IPS-20b (cell line): ENCODE measurements around the gene CELF3.

Source experiments
- H3K27ac ChIP-seq: one replicate; pipeline ENCODE4 v1.5.1; 2013; ENCODE audit warnings: low read length
- H3K27me3 ChIP-seq: 2 replicates; pipeline ENCODE4 v1.6.1; 2013; ENCODE audit warnings: mild to moderate bottlenecking, low read length, inconsistent platforms; ENCODE audit not compliant: insufficient read depth
- H3K36me3 ChIP-seq: 2 replicates; pipeline ENCODE4 v1.6.1; 2013; ENCODE audit warnings: low read depth, mild to moderate bottlenecking, inconsistent platforms, low read length, moderate library complexity; ENCODE audit not compliant: insufficient read depth
- H3K4me1 ChIP-seq: 2 replicates; pipeline ENCODE4 v1.6.1; 2013; ENCODE audit warnings: mild to moderate bottlenecking, control low read depth, inconsistent platforms, low read length, moderate library complexity; ENCODE audit not compliant: insufficient read depth
- H3K4me3 ChIP-seq: 2 replicates; pipeline ENCODE4 v1.5.1; 2013; ENCODE audit warnings: mild to moderate bottlenecking, low read length, inconsistent platforms
- H3K9ac ChIP-seq: 2 replicates; pipeline ENCODE4 v1.6.1; 2013; ENCODE audit warnings: low read depth, mild to moderate bottlenecking, inconsistent platforms, low read length, moderate library complexity
- H3K9me3 ChIP-seq: 2 replicates; pipeline ENCODE4 v1.6.1; 2013; ENCODE audit warnings: mild to moderate bottlenecking, low read depth, low read length, inconsistent platforms; ENCODE audit not compliant: insufficient read depth

Gene CELF3

DNA sequence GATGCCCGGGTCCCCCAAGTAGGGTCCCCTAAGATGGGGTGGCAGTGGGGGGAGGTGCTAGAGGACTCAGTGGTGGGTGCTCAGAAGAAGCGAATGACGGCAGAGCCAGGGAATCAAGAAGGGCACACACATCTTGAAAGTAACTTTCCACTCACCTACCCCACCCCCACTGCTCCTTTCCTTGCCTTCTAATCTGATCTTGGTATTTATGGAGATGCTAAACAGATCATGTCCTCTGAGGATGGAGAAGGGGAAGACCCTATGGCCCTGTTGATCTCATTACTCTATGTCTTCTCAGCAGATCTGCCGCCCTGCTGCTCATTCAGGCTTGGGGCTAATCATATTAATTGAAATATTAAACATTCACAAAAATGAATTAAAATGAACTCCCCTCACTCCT lies 2.1 kb upstream of the CELF3 start:
- Histone ChIP-seq H3K27me3 (peaks cover 77% of the 10 kb centered on the region), H3K4me3 (no peak overlapping the region)

DNA sequence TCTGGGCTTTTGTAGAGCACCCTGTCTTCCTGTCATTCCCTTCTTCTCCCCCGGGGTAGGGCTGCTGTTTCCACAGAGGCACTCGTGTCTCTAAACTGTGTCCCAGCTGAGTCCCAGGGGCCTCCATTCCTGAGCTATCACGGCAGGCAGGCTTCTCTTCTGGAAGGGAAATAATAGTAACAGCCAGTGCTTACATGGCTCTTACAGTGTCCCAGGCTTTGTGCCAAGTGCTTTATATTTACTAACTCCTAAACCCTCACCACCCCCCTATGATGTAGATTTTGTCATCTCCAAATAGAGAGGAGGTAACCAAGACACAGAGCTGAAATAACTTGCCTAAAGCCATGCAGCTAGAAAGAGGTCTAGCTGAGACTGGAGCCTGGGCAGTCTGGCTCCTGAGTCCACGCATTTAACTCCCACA lies 1.4 kb upstream of the CELF3 start:
- Histone ChIP-seq H3K27ac (no peak overlapping the region), H3K9me3 (no peaks in the 10 kb centered on the region), H3K4me1 (peaks cover 4% of the 10 kb centered on the region; the same call in 1 of the 2 replicates), H3K4me3 (no peak overlapping the region), H3K27me3 (peaks cover 70% of the 10 kb centered on the region), H3K36me3 (no peaks in the 10 kb centered on the region), H3K9ac (no peak overlapping the region)

More for the DNA sequence above, 2.1 kb upstream of the CELF3 start:
- Histone ChIP-seq H3K9me3 (no peaks in the 10 kb centered on the region), H3K27ac (no peak overlapping the region), H3K36me3 (no peaks in the 10 kb centered on the region), H3K9ac (no peak overlapping the region), H3K4me1 (peaks cover 5% of the 10 kb centered on the region; the same call in 1 of the 2 replicates)

DNA sequence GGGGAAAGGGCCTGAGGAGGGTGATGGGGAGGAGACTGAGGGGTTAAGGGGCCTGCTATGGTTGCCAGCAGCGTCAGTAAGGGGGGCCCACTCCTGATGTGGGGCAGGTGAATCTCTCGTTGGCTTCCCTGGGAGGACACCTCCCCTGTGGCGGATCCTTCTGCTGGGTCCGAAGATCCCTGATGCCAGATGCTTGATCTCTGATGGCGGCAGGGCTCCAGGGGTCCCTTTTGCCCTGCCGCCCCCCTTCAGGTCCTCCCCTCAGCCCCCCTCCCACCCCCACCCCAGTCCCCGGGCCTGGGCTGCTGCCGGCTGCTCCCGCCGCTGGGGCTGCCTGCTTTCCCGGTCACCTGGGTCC lies 219 bp downstream of the CELF3 start:
- H3K27me3 ChIP-seq, result peaks cover 54% of the 10 kb centered on the region
- H3K27ac ChIP-seq, result no peak overlapping the region
- H3K9ac ChIP-seq, result no peak overlapping the region
- no peaks in the 10 kb centered on the region for H3K9me3 ChIP-seq
- H3K4me3 ChIP-seq, result peak overlapping the region; percentile 63
- no peaks in the 10 kb centered on the region; the same call in 1 of the 2 replicates for H3K4me1 ChIP-seq
- no peaks in the 10 kb centered on the region for H3K36me3 ChIP-seq

DNA sequence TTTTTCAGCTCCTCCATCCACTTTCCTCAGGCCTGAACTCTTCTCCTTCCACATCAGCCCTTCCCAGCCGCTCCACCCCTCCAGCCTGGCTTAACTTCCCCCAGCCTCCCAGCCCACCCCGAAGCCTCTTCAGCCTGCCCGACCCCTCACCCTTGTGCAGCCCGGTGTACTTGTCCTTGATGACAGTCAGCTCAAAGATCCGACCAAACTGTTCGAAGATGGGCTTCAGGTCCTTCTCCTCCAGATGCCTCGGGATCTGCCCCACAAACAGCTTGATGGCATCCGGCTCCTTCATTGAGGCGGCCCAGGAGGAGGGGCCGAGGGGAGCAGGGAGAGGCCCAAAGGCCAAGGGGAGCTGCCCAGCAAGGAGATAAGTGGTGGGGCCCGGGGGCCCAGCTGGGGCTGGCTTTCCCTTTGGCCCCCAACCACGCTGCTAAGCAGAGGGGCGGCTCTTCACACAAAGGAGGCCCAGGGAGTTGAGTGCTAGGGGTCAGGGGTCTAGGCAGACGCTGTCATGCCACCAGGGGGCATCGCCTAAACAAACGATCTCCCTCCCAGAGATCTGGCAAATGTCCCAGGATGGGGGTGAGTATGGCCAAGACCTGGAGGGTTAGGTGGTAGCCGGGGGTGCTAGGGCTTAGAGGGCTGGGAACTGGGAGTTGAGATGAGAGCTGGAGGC lies 738 bp downstream of the CELF3 start:
- Histone ChIP-seq H3K9ac (no peak overlapping the region), H3K4me1 (no peaks in the 10 kb centered on the region; the same call in 1 of the 2 replicates), H3K9me3 (no peaks in the 10 kb centered on the region), H3K27me3 (peaks cover 51% of the 10 kb centered on the region), H3K36me3 (no peaks in the 10 kb centered on the region), H3K4me3 (peak overlapping the region; percentile 63), H3K27ac (no peak overlapping the region)

DNA sequence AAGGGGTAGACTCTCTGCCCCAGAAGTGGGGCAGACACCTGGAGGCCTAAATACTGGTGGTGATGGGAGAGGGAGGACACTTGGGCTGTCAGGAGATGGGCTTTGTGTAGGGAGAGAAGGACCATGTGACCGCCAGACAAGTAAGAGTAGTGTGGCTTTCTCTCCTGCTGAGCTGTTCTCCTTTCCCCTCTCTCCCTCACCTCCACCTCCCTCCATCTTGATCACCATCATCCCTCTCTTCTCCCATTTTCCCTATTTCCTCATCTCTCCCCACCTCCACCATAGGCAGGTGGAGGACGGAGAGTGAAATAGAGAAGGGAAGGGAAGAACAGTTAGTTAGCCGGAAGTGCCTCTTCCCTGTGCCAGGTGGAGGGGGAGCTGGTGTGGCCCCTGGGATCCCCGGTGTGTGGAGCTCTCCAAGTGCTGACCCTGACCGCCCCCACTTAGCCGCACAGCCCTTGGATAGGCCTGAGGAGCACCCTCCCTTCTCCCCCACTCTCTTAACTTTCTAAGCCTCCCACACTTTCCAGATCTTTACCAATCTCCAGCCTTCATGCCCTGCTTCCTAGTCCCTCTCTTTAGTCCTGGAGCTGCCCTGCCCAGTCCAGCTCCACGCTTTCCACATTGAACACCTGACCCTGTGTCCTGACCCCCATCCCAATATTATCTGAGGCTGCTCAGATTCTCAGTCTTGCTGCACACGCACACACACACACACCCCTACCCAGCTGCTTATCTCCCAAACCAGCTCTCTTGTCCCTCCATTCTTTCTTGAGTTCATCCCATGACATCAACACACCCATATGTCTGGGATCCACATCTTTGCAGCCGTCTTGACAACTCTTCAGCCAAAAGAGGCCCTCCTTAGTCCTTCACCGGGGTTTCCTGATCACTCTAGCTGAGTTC lies 1.5 kb downstream of the CELF3 start:
- Histone ChIP-seq H3K36me3 (no peaks in the 10 kb centered on the region), H3K27ac (no peak overlapping the region), H3K4me3 (no peak overlapping the region), H3K4me1 (peaks cover 2% of the 10 kb centered on the region; the same call in 1 of the 2 replicates), H3K9ac (no peak overlapping the region), H3K27me3 (peaks cover 43% of the 10 kb centered on the region), H3K9me3 (no peaks in the 10 kb centered on the region)

DNA sequence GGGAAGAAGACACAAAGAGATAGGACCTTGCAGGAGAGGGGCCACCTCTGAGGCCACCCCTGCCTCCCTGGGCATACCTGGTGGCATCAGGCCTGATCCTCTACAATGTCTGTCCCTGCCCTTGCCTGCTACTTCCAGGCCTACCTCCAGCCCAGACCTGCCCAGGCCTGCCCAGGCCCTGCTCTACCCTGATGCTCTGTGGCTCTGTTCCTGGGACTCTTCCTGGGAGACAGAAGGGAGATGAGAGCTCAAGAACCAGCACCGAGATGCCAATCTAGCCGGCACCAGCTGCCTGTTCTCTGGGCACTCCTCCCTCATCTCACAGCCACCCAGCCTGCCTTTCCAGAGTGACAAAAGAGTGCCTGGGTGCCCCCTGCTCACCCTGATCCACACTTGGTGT lies 2.7 kb downstream of the CELF3 start:
- H3K4me3 ChIP-seq, result no peak overlapping the region
- H3K4me1 ChIP-seq, result peaks cover 2% of the 10 kb centered on the region; the same call in 1 of the 2 replicates
- no peaks in the 10 kb centered on the region for H3K36me3 ChIP-seq
- H3K9me3 ChIP-seq, result no peaks in the 10 kb centered on the region
- H3K27me3 ChIP-seq, result peaks cover 31% of the 10 kb centered on the region
- H3K27ac ChIP-seq, result no peak overlapping the region
- no peak overlapping the region for H3K9ac ChIP-seq

DNA sequence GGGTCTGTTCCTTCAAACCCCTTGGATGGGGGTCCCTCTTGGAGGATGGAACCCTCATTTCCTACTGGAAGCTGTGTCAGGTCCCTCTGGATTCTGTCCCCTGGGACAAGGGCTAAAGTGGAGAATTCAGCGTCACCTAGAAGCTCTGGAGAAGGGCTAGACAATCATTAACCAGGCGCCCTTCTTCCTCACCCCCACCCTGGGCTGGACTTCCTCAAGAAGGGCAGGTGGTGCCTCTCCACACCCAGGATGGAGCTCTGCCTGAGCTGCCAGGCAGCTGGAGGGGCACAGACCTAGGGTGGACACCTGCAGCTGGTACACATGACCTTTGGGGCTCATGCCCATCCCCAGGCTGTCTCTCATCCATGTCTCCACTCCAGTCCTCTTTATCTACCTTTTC lies 3.6 kb downstream of the CELF3 start:
- no peak overlapping the region for H3K4me3 ChIP-seq
- H3K9me3 ChIP-seq, result no peaks in the 10 kb centered on the region
- H3K27me3 ChIP-seq, result peaks cover 22% of the 10 kb centered on the region
- H3K27ac ChIP-seq, result no peak overlapping the region
- H3K36me3 ChIP-seq, result no peaks in the 10 kb centered on the region
- no peak overlapping the region for H3K9ac ChIP-seq
- peaks cover 2% of the 10 kb centered on the region; the same call in 1 of the 2 replicates for H3K4me1 ChIP-seq

DNA sequence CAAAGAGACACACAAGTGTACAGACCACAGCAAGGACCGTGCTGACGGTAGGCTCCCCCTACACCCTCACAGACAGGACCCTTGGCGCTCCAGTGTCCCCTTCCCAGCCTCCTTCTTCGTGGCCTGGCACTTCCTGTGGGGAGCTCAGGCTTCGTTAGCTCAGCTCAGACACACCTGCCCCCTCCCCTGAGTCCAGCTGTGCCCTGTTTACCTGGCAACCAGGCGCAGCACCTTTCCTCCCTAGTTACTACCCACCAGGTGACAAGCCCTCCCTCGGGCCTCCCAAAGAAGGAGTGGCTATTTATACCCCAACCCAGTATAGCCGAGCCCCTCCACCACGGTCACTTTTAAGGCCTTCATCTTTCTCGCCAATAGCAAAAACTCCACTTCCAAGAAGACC lies 4.7 kb downstream of the CELF3 start:
- Histone ChIP-seq H3K4me1 (peaks cover 2% of the 10 kb centered on the region; the same call in 1 of the 2 replicates), H3K27ac (no peak overlapping the region), H3K9me3 (no peaks in the 10 kb centered on the region), H3K27me3 (peaks cover 11% of the 10 kb centered on the region), H3K36me3 (no peaks in the 10 kb centered on the region), H3K4me3 (no peak overlapping the region), H3K9ac (no peak overlapping the region)

DNA sequence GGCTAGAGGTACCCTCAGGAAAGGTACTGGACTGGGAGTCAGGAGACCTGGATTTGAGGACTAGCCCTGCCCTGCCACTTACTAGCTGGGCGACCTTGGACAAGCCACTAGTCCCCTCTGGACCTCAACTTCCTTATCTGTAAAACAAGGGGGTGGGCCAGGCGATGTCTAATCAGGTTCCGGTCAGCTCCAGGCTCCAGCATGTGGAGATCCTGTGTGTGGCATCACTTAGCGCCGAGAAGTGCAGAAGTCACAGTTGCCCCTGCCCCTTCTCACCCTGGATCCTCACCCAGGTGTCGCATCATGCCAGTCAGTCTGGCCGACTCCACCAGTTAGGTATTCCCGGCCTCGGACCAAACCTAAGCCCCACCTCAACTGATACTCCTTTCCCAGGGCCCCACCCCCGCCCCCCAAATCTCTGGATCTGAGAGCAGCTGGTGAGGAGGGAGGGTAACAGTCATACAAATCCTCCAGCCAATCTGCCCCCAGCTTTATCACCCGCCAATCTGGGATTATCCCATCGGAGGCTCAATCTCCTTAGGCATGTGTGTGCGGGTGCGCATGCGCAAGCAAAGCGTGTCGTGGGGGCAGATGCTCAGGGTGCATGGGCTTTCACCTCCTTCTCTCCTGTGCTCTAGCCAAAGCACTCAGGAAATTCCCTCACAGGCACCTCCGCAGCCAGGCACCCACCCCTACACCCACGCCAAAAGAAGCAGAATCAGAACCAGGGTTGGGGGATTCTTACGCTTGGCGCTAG lies 5.4 kb downstream of the CELF3 start:
- Histone ChIP-seq H3K27ac (no peak overlapping the region), H3K9ac (no peak overlapping the region), H3K27me3 (peaks cover 9% of the 10 kb centered on the region), H3K4me1 (peaks cover 2% of the 10 kb centered on the region; the same call in 1 of the 2 replicates), H3K36me3 (no peaks in the 10 kb centered on the region), H3K4me3 (no peak overlapping the region), H3K9me3 (no peaks in the 10 kb centered on the region)

DNA sequence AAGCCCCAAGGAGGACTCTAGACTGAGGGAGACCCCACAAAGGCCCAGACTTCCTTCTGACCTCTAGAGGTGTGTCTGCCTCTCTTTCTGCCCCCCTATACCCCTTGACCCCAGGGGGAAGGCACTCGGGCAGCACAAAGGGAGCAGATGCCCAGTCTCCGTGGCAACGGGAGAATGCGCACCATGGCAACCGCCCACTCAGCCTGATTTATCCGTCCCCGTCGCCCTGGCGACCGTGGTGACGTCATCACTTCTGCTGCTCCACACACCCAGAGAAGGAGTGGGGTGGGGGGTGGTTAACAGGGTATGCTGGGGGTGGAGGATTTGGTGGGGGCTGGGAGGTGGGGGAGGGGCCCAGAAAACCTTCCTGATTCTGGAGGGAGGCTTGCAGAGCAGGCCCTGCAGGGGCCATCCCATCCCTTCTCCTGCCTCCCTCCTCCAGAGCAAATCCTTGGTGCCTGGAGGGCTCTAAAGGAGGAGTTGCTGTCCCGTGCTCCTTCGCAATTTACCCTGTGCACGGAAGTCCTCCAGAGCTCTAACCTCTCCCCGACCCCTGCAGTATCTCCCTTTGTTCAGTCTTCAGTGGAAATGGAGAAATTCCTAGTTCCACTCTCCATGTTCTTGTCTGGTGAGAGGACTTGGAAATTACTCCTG lies 6.3 kb downstream of the CELF3 start:
- H3K9me3 ChIP-seq, result no peaks in the 10 kb centered on the region
- H3K9ac ChIP-seq, result no peak overlapping the region
- no peak overlapping the region for H3K27ac ChIP-seq
- no peaks in the 10 kb centered on the region for H3K36me3 ChIP-seq
- H3K4me1 ChIP-seq, result peaks cover 2% of the 10 kb centered on the region; the same call in 1 of the 2 replicates
- H3K4me3 ChIP-seq, result no peak overlapping the region
- H3K27me3 ChIP-seq, result peaks cover 8% of the 10 kb centered on the region

DNA sequence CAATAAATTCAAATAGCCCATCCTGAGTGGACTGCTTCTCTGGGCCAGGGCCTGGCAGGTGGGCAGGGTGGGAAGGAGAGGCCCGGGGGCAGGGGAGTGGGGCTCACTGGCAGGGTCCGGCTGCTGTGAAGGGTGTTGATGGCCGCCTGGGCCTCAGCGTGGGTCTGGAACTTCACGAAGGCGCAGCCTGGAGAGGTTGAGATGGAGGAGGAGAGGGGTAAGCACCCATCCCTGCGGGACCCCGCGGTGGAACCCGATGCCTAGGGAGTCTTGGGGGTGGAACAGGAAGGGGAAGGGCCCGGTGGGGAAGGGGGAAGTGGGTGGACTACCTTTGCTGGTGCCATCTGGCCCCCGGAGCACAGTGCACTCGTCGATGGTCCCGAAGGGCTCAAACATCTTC lies 7.7 kb downstream of the CELF3 start:
- Histone ChIP-seq H3K4me3 (no peak overlapping the region), H3K27ac (no peak overlapping the region), H3K36me3 (no peaks in the 10 kb centered on the region), H3K9me3 (no peaks in the 10 kb centered on the region), H3K9ac (no peak overlapping the region), H3K27me3 (no peaks in the 10 kb centered on the region), H3K4me1 (peaks cover 2% of the 10 kb centered on the region; the same call in 1 of the 2 replicates)
